Renal cortical epithelial cell (primary cell): ENCODE results near the gene SIM1. TPM values are rescaled to one million over a fixed set of nuclear protein-coding genes. Genes with fewer than 3 reads are reported as not detected.

Source experiments
- DNase-seq: peaks from one replicate; pipeline ENCODE4 v3.0.0-alpha.2; 2011; ENCODE audit warnings: low read depth
- total RNA-seq: library from RNA; depleted of rRNA; stranded (reverse); fragments of >200 nt; gene quantifications from 2 replicates; pipeline ENCODE4 v1.2.3, GENCODE V29; 2014

The SIM1 gene
- total RNA-seq, 1 donor from 2014 or later: 30.8 TPM

GRCh38 chr6:100430962-100431361 is 33.8 kb downstream of the SIM1 start:
- DNase-seq: no peak

GRCh38 chr6:100427452-100427851 is 37.3 kb downstream of the SIM1 start:
- DNase-seq: no peak

DNA sequence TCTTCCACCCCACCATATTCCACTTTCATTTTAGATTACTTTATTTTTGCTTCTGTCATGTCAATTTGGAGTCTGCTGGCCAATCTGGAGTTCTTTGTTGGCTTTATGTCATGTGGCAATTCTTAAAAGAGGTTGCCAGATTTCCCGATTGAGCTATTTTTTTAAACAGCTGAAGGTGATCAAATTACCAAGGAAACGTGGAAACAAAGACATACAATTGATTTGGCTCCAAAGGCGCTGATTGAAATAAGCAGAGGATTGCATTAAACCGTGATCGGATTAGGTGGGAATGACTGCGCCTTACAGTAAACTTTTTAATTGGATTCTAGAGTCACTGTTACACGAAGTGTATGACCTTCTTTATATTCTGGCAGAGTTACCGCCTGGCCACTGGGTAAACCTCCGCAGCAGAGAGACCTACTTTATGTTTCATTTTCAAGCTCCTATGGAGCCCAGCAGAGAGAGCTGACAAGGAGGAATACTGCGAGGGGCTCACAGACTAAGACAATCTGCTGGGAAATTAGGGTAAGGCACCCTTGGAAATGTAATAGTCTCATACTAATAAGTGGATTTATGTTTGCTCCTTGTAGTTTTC is 37.9 kb downstream of the SIM1 start:
- DNase-seq: no peak

DNA sequence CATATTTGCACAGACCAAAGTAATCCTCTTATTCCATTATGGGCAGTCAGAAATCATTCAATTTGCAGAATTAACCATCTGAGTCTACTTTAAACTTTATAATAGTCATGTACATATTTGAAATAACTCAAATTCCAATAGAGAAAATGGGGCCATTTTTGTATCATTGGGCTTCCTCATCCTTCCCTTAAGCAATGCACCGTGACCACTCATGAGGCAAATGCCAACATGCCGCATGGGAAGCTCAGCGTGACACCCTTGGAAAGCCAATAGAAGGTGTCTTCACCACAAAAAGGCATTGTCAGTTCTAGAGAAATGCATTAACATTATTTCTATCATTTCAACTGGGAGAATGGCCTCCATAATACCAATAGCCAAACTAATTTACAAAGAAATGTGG is 38.5 kb downstream of the SIM1 start:
- DNase-seq: peak; percentile 35

DNA sequence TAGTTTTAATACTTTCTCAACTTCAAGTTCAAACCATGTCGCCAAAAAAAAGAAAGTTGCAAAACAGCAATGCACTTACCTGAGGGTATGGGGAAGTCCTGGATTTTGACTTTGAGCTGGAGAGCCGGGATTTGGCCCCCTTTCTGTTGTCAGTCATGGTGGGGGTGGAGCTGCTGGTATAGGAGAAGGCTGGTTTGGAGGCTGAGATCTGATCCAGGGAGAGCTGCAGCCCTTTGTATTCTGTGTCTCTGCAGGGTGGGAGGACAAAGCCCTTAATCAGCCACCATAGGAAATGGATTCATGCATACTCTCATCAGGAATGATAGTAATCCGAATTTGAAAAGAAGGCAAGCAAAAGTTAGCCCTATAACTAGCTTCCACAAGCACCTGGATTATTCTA is 44.0 kb downstream of the SIM1 start:
- no peak for DNase-seq

DNA sequence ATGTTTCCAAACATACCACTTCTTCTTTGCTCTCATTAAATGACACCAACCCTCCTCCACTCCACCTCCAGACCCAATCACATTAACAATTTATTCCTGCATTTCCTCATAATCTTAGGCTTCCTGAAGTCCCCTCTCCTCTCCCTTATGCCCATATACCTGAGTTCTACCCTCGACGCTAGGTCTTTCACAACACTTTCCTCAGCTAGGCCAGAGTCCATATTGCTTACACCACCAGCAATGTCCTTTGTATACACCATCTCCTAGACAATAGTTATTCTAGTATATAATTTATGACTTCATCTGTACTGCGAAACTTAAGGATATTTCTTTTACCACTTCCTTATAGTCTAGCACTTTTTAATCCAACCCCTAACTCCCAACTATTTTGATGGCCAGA is 47.7 kb downstream of the SIM1 start:
- no peak for DNase-seq

GRCh38 chr6:100415768-100416167 is 49.0 kb downstream of the SIM1 start:
- no peak for DNase-seq

- no peak for DNase-seq
These were observed 51.8 kb downstream of the SIM1 start for GRCh38 chr6:100412872-100413271.

GRCh38 chr6:100404051-100404450 is 60.7 kb downstream of the SIM1 start:
- DNase-seq: no peak

GRCh38 chr6:100393493-100393892 is 71.2 kb downstream of the SIM1 start:
- DNase-seq: no peak

DNA sequence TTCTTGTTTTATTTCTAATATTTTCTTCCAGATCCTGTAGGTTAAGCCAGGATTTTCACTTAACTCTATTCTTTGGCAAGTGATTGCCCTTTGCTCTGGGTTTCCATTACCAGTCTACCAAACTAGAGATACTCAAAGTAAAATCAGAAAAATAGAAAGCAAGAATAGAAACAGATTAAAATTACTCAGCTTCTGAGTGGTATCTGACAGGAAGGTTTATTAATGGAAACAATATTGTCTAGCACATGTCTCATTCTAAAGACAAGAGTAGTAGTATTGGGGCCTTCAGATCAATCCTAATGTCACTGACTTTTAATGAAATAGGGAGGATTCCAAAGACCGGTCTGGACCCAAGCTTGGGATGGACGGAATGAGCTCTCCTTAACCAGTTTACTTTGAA is 72.3 kb downstream of the SIM1 start:
- no peak for DNase-seq

DNA sequence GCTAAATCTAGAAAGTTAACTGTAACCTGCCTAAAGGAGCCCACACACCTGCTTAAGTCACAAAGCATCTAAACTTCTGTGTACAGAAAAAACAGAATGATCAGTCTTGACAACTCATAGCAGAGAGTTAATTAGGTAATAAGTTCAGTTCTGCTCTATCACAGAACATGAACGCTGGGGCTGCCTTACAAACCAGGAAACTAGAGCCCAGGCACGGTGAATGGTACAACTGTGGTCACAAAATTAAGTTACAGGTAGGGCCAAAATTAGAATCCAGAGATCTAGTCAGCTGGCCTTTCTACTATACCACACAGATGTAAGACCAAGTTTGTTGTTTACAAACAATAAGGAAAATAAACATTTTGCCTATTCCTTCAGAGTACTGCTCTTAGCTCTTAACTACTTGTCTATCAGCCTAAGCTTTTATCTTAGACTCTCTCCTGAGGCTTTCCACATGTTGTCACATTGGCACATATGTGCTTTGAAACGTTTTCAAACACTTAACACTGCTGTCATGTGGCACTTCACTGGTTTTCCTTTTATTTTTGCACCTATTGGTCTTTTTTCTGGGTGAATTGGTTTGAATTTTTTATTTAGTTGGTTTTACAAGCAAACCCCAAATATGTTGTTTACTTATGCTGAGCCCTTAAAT is 75.7 kb downstream of the SIM1 start:
- DNase-seq: no peak

GRCh38 chr6:100382767-100383195 is 81.9 kb downstream of the SIM1 start:
- peak; percentile 63 for DNase-seq

- peak; percentile 55 for DNase-seq
These were observed 82.7 kb downstream of the SIM1 start for GRCh38 chr6:100382031-100382430.

DNA sequence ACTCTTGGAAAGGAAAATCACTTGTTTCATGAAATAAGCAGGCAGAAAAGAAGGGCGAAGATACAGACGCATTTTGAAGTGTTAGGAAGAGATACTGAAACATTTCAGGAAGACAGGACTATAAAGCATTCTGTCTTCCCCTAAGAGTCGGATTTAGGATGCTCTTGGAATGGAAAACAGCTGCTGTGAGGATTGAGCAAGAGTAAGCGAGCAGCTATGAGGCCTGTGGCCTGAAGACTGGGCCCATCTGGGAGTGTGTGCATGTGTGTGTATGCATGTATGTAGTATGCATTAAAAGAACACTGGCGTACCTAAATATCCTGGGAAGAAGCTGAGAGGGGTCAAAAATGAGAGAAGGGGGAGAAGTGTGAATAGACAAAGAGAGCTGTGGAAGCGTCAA is 83.6 kb downstream of the SIM1 start:
- no peak for DNase-seq

- no peak for DNase-seq
These were observed 85.3 kb downstream of the SIM1 start for GRCh38 chr6:100379386-100379785.

DNA sequence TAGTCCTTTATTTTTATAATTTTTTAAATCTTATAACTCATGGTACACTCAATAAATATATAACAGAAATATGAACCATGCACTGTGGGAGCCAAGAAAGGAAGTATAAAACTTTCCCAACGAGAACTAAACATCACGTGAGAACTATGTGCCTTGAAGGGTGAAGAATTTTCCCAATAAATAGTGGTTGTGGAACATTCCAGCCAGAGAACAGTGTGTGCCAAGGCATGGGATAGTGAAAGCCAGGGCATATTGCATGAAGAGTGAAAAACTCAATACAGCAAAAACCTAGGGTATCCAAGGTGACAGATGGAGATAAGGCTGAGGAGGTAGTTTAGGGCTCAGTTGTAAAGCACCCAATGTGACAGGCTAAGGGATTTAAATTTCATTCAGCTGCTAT is 86.1 kb downstream of the SIM1 start:
- peak; percentile 18 for DNase-seq

DNA sequence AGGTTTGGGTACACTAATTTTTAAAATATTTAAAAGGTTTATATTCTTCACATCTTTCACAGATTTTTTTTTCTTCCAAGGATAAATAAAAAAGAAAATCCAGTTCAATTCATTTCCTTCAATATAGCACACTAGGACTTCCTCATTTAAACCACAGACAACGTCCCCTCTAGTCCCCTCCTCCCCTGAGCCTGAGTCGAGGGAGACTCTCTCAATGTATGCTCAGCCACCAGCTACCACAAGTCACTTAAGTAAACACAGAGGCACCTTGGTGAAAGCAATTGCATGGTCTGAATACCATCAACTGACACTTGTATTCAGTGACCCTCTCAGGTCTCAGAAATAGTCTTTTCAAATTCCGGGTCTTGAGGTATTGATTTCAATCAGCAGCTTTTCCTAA is 88.6 kb downstream of the SIM1 start:
- DNase-seq: no peak

DNA sequence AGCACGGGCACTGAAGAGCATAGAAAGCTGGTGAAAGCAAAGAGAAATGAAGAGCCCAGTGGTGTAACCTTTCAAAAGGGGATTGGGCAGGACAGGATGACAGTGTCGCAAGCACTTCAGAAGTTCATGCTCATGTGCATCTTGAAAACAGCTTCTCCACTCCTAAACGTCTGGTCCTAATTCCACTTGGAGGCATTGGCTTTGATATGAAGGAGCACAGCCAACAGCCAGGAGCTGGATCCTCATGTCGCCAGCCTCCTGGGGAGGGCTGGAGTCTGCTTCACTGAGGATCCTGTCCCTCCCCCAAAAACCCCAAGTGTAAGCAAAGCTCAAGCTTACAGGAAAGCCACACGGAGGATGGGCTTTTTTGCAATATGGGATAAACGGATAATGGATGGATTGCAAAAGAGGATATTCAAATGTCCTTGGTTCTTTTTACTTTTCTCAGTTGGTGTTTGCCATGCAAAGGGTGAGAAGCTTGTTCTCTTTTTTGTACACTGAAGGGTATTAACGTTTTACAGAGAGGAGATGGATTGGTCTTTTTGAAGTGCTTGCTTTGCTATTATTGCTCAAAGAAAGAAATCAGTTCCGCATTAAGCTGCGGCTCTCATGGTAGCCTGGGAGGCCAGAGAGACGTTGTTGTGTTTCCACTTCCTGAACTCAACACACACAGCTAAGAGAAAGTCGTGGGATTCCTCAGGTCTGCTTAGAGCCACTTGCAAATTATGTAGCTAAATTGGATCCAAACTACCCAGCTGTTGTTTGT is 92.2 kb downstream of the SIM1 start:
- no peak for DNase-seq

- no peak for DNase-seq
These were observed 93.1 kb downstream of the SIM1 start for GRCh38 chr6:100371591-100371990.

GRCh38 chr6:100370265-100370664 is 94.5 kb downstream of the SIM1 start:
- no peak for DNase-seq

GRCh38 chr6:100366419-100366818 is 98.3 kb downstream of the SIM1 start:
- DNase-seq: peak; percentile 76

- DNase-seq: no peak
These were observed 101.1 kb downstream of the SIM1 start for GRCh38 chr6:100363651-100364050.
